HG03095 (cell line): ENCODE measurements around the gene FOXP1.
"Not testable (repeated sequence)": the region's sequence is repeated elsewhere in the genome, so short reads cannot be mapped to it uniquely, and the experiment has no call there.

ENCODE experiments used
- ATAC-seq: cut with Tn5 transposase; IDR thresholded peaks from one replicate; pipeline ENCODE4 v1.9.1; 2021; ENCODE audit warnings: moderate library complexity; ENCODE audit not compliant: unreplicated experiment

The FOXP1 gene

GRCh38 chr3:71435836-71436235 is 147.7 kb downstream of the FOXP1 start:
- ATAC-seq: not testable (repeated sequence)

DNA sequence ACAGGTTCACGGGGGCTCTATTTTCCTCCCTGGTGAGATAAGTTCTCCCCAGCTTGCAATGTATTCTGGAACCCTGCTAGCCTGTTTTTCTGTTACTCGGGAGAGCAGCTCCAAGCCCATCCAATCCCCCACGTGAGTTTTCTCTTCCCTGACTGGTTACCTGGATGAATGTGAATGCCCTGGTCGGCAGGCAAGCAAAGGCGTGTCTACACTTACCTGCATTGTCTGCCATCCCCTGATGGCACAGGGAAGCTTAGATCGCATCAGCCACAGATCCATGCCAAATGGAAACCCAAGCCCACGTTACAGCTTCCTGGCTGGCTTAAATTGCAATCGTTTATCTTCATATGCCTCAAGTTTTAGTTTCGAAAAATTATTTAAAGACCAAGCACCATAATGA is 149.9 kb downstream of the FOXP1 start:
- no peak for ATAC-seq

DNA sequence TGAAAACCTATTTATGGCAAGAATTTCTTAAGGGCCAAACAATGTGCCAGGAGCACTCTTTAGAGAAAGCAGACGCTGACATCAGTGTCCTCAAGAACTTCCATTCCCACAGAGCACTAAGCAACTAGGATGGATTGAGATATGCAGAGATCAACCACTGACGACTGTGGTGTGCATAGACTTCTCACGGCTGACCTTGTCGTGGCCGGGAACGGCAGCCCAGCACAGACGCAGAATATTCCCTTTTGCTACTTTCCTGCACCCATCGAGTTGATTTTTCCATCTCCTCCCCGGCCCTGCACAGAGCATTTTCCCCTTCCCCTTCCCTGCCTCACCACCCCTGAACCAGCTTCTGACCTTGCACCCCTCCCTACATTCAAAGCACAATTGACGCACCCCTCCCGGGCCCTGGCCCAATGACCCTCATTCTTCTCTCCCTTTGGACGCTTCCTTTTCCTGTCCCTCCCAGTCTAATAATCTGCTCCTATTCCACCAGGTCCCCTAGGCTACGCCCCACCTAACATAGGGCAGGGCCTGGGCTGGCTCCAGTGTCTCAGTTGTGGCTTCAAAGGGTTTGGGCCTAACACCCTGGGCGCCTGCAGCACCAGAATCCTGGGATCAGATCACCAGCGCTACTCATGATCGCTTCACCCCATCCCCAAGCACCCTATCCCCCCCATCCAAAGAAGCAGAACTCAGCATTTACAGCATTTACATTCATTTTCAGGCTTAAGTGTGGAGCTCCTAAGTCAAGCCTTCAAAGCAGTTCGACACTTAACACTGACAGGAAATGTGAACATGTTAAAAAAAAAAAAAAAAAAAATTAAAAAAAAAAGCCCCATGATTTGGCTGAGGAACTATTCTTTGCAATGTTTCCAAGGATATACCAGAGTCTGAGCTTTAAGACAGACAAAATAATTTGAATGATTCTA is 151.2 kb downstream of the FOXP1 start:
- ATAC-seq: no peak

GRCh38 chr3:71430941-71431552 is 152.5 kb downstream of the FOXP1 start:
- ATAC-seq: no peak

DNA sequence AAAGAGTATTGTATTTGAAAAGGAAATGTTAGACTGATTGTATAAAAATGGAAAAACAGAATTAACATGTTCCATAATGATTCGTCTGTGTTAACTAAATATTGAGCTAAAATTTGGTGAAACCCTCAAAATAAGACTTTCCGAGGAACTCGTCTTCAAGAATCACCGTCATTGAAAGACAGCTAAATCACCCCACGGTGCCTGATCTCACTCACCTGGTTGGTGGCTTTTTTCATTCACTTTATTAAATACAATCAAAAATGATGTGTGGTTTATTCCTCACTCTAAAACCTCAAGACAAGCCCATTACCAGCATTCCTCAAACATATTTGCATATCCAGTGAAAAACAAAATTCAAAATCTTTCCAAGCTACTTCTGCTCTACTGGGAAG is 153.9 kb downstream of the FOXP1 start:
- ATAC-seq: no peak

DNA sequence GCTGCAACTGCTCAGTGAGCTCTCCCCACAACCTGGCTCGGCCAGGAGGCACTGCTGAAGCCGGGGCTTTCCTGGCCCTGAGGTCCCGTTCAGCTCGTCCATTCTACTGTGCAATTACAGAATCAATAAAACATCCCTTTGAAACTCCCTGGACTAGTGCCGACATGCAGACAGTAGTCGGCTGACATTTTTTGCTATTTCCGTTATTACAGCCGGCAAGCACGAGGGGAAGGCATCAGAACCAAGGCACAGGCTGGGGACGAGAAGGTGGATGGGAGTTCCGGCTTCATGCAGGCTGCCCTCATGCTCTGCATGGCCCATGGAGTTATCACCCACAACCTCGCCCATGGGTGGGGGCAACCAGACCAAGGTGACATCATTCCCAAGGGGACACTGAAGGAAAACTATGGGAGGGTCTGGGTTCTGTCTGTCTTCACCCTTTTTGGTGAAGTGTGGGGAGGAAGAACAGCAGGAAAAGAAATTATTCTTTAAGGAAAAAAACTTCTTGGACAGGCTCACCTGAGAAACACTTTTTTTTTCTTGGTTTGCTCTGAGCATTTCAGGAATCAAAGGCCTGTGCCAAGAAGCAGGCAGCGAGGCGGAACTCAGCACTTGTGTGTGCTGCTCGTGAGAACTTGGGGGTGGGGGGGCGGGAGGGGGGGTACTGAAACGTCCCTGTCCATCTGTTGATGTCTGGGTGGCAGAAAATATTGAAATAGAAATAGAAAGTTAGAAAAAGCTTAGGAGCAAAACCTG is 154.5 kb downstream of the FOXP1 start:
- ATAC-seq: no peak

GRCh38 chr3:71425491-71426071 is 157.9 kb downstream of the FOXP1 start:
- ATAC-seq: no peak

DNA sequence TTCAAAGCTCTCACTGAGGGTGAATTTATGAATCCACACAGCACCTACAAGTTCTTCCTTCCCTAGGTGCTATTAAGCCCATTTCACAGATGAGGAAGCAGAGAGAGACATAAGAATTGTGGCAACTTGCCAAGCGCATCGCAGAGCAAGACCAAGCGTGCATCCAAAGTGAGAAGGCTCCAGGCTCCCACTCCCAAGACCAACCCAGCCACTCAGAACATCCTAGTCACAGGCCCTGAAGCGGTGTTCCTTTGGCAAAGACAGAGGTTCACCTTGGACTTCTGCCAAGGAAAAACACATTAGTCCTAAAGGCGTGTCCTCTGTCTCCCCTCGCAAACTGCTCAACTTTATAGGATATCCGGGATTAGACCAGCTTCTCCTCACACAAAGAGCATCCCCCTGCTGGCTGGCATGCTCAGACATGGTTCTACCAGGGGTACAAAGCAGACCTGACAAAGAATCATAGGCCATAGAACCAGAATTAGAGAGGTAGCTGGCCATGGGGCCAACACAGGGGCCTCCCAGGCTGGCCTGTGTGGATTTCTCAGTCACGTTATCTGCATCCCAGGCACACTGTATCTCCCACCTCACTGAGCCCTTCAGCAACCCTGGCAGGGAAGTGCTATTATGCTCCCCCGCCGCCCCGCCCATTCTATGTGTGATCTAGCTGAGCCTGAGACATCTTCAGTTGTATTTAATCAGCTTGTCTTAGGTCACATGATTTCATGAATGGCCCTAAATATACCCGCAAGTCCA is 160.2 kb downstream of the FOXP1 start:
- no peak for ATAC-seq

DNA sequence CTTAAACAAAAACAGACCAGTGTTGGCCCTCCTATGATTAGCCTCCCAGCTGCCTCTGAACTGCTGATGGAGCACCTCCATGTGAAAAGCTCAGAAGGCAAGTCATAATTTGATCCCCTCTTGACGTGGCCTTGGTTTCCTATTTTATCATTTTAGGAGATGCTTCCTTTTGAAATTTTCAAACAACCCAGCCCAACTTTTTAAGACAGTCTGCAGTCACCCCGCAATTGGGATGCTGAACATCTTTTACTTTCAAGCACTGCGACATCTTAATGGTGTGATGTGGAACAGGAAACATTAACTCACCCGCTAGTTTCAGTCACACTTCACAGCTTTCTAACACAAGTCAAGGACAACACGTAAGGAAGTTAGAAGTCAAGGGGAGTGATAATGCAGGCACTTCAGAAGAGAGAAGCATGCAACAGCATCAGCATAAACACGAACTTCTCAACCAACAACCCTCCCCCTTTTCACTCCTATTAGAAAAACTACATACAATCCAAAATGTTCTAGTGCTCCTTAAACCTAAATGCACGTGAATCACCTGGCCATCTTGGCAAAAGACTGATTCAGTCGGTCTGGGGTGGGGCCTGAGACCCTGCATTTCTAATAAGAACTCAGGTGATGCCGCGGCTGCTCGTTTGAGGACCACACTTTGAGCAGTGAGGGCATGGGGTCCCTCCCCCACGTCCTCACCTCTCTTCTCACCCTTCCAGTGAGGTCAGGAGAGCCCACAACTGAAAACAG is 161.5 kb downstream of the FOXP1 start:
- ATAC-seq: peak; percentile 91

DNA sequence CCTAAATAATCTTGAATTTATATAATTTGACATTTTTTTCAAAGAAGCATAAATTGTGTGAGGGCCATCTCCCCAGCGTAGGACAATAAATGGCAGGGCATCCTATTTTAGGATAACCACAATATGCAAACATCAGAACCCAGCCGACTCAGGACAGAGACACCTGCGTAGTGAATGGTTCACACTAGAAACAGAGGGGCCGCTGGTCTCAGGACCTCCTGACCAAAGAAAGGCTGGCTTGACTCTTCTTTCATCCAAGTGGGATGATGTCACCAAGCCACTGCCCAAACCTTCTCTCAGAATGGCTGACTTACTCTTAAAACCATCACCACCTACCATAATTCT is 162.1 kb downstream of the FOXP1 start:
- ATAC-seq: peak; percentile 42

- ATAC-seq: no peak
These were observed 164.2 kb downstream of the FOXP1 start for GRCh38 chr3:71419369-71419768.

DNA sequence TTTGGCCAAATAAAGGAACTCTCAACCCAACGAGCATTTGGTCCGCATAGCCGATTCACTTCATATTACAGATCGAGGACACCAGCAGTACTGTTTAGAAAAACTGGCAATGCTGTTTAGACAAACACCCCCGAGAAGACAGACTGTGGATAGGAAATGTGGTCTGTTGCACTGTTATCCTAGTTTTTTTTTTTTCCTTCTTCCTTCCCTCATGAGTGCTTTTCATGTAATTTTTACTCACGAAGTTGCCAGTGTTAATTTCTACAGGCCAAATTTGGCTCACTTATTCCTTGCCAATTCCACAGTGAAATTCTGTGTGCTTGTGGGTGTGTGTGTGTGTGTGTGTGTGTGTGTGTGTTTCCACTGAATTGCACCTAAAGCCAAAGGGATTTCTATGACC is 165.7 kb downstream of the FOXP1 start:
- ATAC-seq: no peak

DNA sequence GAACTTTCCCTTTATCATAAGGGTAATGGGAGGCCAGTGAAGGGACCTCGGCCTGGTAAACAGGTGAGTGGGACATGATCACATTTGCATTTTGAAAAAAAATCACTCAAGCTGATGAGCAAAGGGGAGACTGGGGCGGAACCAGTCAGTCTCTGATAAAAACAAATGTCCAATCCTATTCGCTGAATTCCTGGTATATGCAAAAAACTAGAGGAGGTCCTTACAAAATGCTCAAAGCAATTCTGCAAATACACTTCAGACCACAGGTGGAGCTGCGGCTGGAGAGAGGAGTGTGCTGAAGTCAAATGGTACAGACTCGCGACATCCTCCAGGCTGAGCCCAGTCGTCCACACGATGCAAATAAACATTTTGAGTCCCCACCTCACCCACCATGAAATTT is 166.7 kb downstream of the FOXP1 start:
- no peak for ATAC-seq

GRCh38 chr3:71415681-71416122 is 167.8 kb downstream of the FOXP1 start:
- no peak for ATAC-seq

DNA sequence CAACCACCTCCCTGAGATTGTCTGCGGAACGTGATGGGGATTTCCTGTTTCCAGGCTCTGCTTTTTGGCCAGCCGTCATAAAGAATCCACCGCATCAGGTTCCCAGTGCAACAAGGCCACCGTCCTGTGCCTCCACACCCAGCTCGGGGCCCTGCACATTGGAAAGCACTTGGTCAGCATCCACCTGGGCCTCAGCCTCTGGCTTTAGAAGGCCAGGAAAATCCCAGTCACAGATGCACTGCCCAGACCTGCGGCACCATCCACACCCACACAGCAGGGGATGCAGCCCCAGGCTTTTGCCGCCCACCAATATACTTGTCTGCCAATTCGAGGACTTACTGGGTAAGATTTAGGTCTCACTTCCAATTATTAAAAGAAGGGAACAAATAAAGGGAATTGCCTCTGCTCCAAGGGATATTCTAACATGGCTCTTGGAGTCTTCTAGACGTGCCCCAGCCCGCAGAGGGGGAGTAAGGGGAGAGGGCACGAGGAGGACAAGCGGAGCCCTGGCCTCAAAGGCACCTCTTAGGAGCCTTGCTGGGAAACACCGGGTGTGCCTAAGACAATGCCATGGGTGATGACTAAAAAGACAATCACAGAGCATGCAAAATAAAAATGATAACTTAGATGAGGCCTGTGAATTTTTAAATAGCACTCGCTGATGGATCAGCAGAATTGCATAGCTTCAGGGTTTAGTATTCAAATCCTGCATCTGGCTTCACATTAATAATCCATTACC is 169.2 kb downstream of the FOXP1 start:
- ATAC-seq: no peak

GRCh38 chr3:71413572-71413971 is 170.0 kb downstream of the FOXP1 start:
- no peak for ATAC-seq

DNA sequence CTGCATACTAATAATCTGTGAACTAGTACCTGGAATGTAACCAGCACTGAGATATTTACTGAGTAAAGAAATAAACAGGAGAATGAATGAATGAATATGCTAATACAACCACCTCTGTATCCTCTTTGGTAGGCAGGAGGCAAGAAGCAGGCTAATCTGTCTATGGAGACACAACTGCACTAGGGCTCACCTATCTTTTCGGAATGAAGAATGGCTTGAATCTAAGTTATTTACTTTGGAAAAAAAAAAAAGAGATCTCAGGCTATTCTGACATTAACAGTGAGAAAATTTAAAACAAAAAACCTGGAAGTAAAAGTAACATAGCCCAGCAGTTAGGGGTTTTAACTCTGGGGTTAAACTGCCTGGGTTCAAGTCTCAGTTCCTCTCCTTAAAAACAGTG is 174.2 kb downstream of the FOXP1 start:
- no peak for ATAC-seq

GRCh38 chr3:71408903-71409302 is 174.6 kb downstream of the FOXP1 start:
- no peak for ATAC-seq

GRCh38 chr3:71407823-71408222 is 175.7 kb downstream of the FOXP1 start:
- no peak for ATAC-seq
